ENCODE measurements around the gene MCIDAS.

DNA sequence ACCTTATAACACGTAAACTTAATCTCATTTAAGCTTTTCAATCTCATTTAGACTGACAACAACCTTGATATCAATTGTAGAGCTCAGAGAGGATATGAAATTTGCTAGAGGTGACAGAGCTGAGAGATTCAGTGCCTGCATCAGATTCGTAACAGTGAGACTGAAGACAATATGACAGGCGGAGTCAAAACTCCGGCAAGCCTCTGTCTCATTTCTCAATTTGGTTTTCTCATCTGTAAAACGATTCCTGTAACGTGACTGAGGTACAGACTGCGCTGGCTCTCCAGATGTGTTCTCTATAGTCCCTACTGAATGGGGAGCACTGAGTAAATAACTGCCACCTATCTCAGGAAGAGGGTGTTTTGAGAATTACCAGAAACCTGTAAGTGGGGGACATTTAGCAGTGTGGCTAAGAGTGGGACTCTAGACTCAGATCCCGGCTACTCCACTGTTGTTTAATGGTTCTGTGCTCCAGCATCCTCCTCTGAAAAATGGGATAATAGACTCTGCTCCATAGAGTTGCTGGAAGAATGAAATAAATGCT, 3.0 kb upstream of the MCIDAS start:
- no peak for TF ChIP-seq FOXP2 (optimal IDR thresholded peaks at IDR 0.05; ENCODE audit: borderline replicate concordance, extremely low read depth, extremely low read length, insufficient read depth)
- no peak for TF ChIP-seq TAF1 (IDR thresholded peaks at IDR 0.05; ENCODE audit: borderline replicate concordance, insufficient read depth, low read length)
- no peak for TF ChIP-seq POLR2AphosphoS5 (IDR thresholded peaks at IDR 0.05; ENCODE audit: low read depth, low read length)

Data from PFSK-1 (cell line).